NCI-H1105 (cell line): Measurements from ENCODE around the gene RELL2.

ENCODE experiments used
- DNase-seq: peaks from one replicate; lab custom pipeline; 2025; lab: John Stamatoyannopoulos, UW

RELL2 gene

GRCh38 chr5:141649972-141650371 is 13.2 kb downstream of the RELL2 start:
- no peak for DNase-seq

- DNase-seq: peak; percentile 37
These were observed 14.3 kb downstream of the RELL2 start, which contains the start of gene FCHSD1 for GRCh38 chr5:141650851-141651727. FCHSD1 (minus strand) TSS chr5:141651418; CDS start chr5:141651368, 50 bp downstream.

GRCh38 chr5:141651728-141652105 is 14.9 kb downstream of the RELL2 start:
- no peak for DNase-seq

- DNase-seq: no peak
These were observed 17.5 kb downstream of the RELL2 start for GRCh38 chr5:141654298-141654697.

- no peak for DNase-seq
These were observed 18.2 kb downstream of the RELL2 start for GRCh38 chr5:141655020-141655419.

- DNase-seq: no peak
These were observed 19.6 kb downstream of the RELL2 start for GRCh38 chr5:141656396-141656795.

GRCh38 chr5:141657404-141657803 is 20.6 kb downstream of the RELL2 start:
- no peak for DNase-seq

GRCh38 chr5:141657937-141658545 is 21.2 kb downstream of the RELL2 start:
- no peak for DNase-seq

- no peak for DNase-seq
These were observed 25.2 kb downstream of the RELL2 start for GRCh38 chr5:141662028-141662427.

GRCh38 chr5:141663506-141663905 is 26.7 kb downstream of the RELL2 start:
- no peak for DNase-seq

- peak; percentile 10 for DNase-seq
These were observed 28.1 kb downstream of the RELL2 start for GRCh38 chr5:141664733-141665461.

- no peak for DNase-seq
These were observed 29.5 kb downstream of the RELL2 start for GRCh38 chr5:141665995-141666940.

GRCh38 chr5:141668601-141669265 is 31.9 kb downstream of the RELL2 start:
- no peak for DNase-seq

- DNase-seq: no peak
These were observed 32.7 kb downstream of the RELL2 start for GRCh38 chr5:141669520-141669919.

- DNase-seq: no peak
These were observed 35.5 kb downstream of the RELL2 start for GRCh38 chr5:141672071-141672840.

- DNase-seq: no peak
These were observed 36.3 kb downstream of the RELL2 start for GRCh38 chr5:141672841-141673813.

GRCh38 chr5:141674747-141675146 is 38.0 kb downstream of the RELL2 start:
- no peak for DNase-seq

GRCh38 chr5:141675672-141676071 is 38.9 kb downstream of the RELL2 start:
- DNase-seq: no peak

GRCh38 chr5:141677415-141677814 is 40.6 kb downstream of the RELL2 start:
- no peak for DNase-seq
